Measurements from ENCODE around the gene ADAM10.

ADAM10 gene

DNA sequence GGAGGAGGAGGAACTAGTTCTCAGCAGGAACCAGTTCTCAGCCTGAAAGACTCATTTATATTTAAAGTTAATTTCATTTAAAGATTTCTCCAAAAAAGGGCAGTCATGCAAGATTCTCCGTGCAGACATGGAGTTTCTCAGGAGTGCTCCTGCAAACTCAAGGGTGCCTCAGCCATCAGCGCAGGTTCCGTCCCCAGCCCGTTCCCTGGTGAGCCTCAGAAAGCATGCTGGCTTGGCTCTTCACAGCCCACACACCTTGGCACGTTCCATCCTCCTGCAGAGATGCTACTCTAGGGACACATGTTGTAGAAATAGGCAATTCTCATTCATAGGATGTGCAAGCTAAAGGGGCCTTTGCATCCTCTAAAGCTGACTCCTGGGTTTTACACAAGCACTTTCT lies 194.7 kb downstream of the ADAM10 start:
- no peaks in the 10 kb centered on the region for H3K79me2 ChIP-seq (ENCODE audit: insufficient read depth, low read depth)
- H3K27me3 ChIP-seq (ENCODE audit: insufficient read depth, low read depth), result no peaks in the 10 kb centered on the region
- TF ChIP-seq, protein P1, sequence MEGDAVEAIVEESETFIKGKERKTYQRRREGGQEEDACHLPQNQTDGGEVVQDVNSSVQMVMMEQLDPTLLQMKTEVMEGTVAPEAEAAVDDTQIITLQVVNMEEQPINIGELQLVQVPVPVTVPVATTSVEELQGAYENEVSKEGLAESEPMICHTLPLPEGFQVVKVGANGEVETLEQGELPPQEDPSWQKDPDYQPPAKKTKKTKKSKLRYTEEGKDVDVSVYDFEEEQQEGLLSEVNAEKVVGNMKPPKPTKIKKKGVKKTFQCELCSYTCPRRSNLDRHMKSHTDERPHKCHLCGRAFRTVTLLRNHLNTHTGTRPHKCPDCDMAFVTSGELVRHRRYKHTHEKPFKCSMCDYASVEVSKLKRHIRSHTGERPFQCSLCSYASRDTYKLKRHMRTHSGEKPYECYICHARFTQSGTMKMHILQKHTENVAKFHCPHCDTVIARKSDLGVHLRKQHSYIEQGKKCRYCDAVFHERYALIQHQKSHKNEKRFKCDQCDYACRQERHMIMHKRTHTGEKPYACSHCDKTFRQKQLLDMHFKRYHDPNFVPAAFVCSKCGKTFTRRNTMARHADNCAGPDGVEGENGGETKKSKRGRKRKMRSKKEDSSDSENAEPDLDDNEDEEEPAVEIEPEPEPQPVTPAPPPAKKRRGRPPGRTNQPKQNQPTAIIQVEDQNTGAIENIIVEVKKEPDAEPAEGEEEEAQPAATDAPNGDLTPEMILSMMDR (conservative IDR thresholded peaks at IDR 0.05; ENCODE audit: low read depth, low read length), result no peak
- no peaks in the 10 kb centered on the region for H3K36me3 ChIP-seq (ENCODE audit: insufficient read depth)
- no peaks in the 10 kb centered on the region for H4K20me1 ChIP-seq (ENCODE audit: insufficient read depth)
- H3K27ac ChIP-seq, result no peak overlapping the region
- no peak overlapping the region for H3K4me2 ChIP-seq
- H2AFZ ChIP-seq (ENCODE audit: low read depth), result no peak overlapping the region
- H3K4me3 ChIP-seq (IDR thresholded peaks at IDR 0.05; ENCODE audit: insufficient read depth, low read depth, low read length), result no peak overlapping the region
- H3K4me1 ChIP-seq (ENCODE audit: low read depth, poor library complexity, severe bottlenecking), result peaks cover 10% of the 10 kb centered on the region
- H3K9ac ChIP-seq, result no peak overlapping the region

DNA sequence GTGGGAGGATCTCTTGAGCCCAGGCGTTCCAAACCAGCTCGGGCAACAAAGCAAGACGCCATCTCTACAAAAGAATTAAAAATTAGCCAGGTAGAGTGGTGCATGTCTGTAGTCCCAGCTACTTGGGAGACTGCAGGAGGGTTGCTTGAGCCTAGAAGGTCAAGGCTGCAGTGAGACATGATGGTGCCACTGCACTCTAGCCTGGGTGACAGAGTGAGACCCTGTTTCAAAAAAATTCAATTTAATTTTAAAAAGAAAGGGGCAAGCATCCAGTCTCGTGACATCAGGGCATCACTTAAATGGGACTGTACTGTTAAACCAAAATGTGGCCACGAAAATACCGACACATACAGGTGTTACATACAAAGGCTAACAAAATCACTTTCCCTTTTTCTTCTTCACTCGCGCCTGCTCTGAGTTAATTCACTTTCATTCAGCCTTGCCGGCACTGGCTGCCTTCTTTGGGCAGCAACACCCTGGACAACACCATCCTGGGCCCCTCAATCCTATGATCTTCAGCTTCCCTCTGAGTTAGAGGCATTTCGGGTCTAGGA lies 196.1 kb downstream of the ADAM10 start:
- H3K4me3 ChIP-seq (IDR thresholded peaks at IDR 0.05; ENCODE audit: insufficient read depth, low read depth, low read length), result no peak overlapping the region
- TF ChIP-seq, protein P1 (conservative IDR thresholded peaks at IDR 0.05; ENCODE audit: low read depth, low read length), result no peak
- H3K27ac ChIP-seq, result no peak overlapping the region
- H3K9ac ChIP-seq, result no peak overlapping the region
- H3K36me3 ChIP-seq (ENCODE audit: insufficient read depth), result no peaks in the 10 kb centered on the region
- no peaks in the 10 kb centered on the region for H4K20me1 ChIP-seq (ENCODE audit: insufficient read depth)
- H3K4me1 ChIP-seq (ENCODE audit: low read depth, poor library complexity, severe bottlenecking), result peaks cover 10% of the 10 kb centered on the region
- no peak overlapping the region for H3K4me2 ChIP-seq
- no peaks in the 10 kb centered on the region for H3K27me3 ChIP-seq (ENCODE audit: insufficient read depth, low read depth)
- no peaks in the 10 kb centered on the region for H3K79me2 ChIP-seq (ENCODE audit: insufficient read depth, low read depth)
- H2AFZ ChIP-seq (ENCODE audit: low read depth), result no peak overlapping the region

- no peak overlapping the region for H3K4me3 ChIP-seq (IDR thresholded peaks at IDR 0.05; ENCODE audit: insufficient read depth, low read depth, low read length)
Measured at GRCh38 chr15:58552505-58553364, 196.8 kb downstream of the ADAM10 start.

DNA sequence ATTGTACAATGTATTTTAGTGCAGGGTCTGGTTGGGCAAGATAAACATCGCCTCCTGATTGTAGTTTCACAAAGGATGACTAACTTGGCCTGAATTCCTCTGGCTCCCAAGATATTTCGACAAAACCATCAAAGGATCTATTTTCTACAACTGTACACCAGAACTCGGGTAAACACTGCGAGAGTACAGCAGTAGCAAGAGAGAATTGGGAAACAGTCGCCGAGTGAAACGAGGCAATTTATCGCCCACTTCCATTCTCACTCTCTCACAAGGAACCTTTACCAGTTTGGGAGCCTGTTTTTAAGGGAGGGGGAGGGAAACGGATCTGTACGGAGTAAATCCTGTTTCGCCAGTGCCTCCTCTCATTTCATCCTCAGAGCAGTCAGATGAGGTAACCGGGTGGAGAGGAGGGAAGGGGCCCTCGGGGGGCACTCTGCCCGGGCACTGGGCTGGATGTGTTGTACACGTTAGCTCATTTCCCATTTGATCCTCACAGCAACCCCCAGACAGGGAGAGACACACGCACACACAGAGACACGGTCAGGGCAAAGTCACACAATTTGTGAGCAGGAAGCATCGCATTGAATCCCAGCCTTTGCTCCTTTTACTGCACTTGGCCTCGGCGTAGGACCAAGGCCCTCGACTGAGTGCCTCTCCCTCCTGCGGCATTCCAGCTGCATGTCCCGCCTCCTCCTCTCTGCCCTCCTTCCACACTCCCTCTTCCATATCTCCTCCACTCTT lies 197.6 kb downstream of the ADAM10 start:
- no peaks in the 10 kb centered on the region for H3K27me3 ChIP-seq (ENCODE audit: insufficient read depth, low read depth)
- no peak overlapping the region for H3K4me3 ChIP-seq (IDR thresholded peaks at IDR 0.05; ENCODE audit: insufficient read depth, low read depth, low read length)
- peaks cover 9% of the 10 kb centered on the region for H3K4me1 ChIP-seq (ENCODE audit: low read depth, poor library complexity, severe bottlenecking)
- H3K36me3 ChIP-seq (ENCODE audit: insufficient read depth), result no peaks in the 10 kb centered on the region
- H3K79me2 ChIP-seq (ENCODE audit: insufficient read depth, low read depth), result no peaks in the 10 kb centered on the region
- no peak overlapping the region for H3K27ac ChIP-seq
- H3K9ac ChIP-seq, result no peak overlapping the region
- H2AFZ ChIP-seq (ENCODE audit: low read depth), result no peak overlapping the region
- no peak overlapping the region for H3K4me2 ChIP-seq
- no peaks in the 10 kb centered on the region for H4K20me1 ChIP-seq (ENCODE audit: insufficient read depth)
- TF ChIP-seq, protein P1 (conservative IDR thresholded peaks at IDR 0.05; ENCODE audit: low read depth, low read length), result no peak

More at GRCh38 chr15:58552505-58553364, 196.8 kb downstream of the ADAM10 start:
- Histone ChIP-seq H2AFZ (ENCODE audit: low read depth) (no peak overlapping the region), H3K79me2 (ENCODE audit: insufficient read depth, low read depth) (no peaks in the 10 kb centered on the region), H3K4me1 (ENCODE audit: low read depth, poor library complexity, severe bottlenecking) (peaks cover 10% of the 10 kb centered on the region), H3K4me2 (no peak overlapping the region), H4K20me1 (ENCODE audit: insufficient read depth) (no peaks in the 10 kb centered on the region), H3K9ac (no peak overlapping the region), H3K36me3 (ENCODE audit: insufficient read depth) (no peaks in the 10 kb centered on the region), H3K27me3 (ENCODE audit: insufficient read depth, low read depth) (no peaks in the 10 kb centered on the region), H3K27ac (no peak overlapping the region)
- TF ChIP-seq, protein P1 (conservative IDR thresholded peaks at IDR 0.05; ENCODE audit: low read depth, low read length), result no peak

Data from KMS-11 (cell line).